Measurements from ENCODE around the gene PAQR7. TPM values are rescaled to one million over a fixed set of nuclear protein-coding genes. Genes with fewer than 3 reads are reported as not detected.

The PAQR7 gene
- total RNA-seq, 1 donor from 2014 or later = 7.3 TPM

- Histone ChIP-seq H3K4me1 (ENCODE audit: control insufficient read depth in 3 of 3, insufficient read depth in 3 of 3, low read length in 3 of 3) (peaks cover under 1 to 1% (median under 1%) of the 10 kb centered on the region in 3 donors), H3K27ac (ENCODE audit: low read depth, low read length) (no peak overlapping the region), H3K36me3 (ENCODE audit: control insufficient read depth in 3 of 3, insufficient read depth in 3 of 3, low read length in 3 of 3) (no peaks in the 10 kb centered on the region), H3K27me3 (ENCODE audit: control insufficient read depth in 3 of 3, insufficient read depth in 3 of 3, low read length in 3 of 3) (no peaks in the 10 kb centered on the region), H3K4me3 (ENCODE audit: low read length in 3 of 3) (no peak overlapping the region), H3K9ac (ENCODE audit: low read depth in 1 of 3, low read length in 3 of 3) (no peak overlapping the region), H3K9me3 (ENCODE audit: control insufficient read depth in 3 of 3, low read length in 3 of 3) (no peaks in the 10 kb centered on the region)
These were observed 14.9 kb upstream of the PAQR7 start for GRCh38 chr1:25890239-25891034.

GRCh38 chr1:25889470-25889869 lies 14.0 kb upstream of the PAQR7 start:
- no peak overlapping the region for H3K27ac ChIP-seq (ENCODE audit: low read depth, low read length)
- H3K27me3 ChIP-seq (ENCODE audit: control insufficient read depth in 3 of 3, insufficient read depth in 3 of 3, low read length in 3 of 3) = no peaks in the 10 kb centered on the region
- H3K9me3 ChIP-seq (ENCODE audit: control insufficient read depth in 3 of 3, low read length in 3 of 3) = no peaks in the 10 kb centered on the region
- H3K36me3 ChIP-seq (ENCODE audit: control insufficient read depth in 3 of 3, insufficient read depth in 3 of 3, low read length in 3 of 3) = no peaks in the 10 kb centered on the region
- H3K4me3 ChIP-seq (ENCODE audit: low read length in 3 of 3) = no peak overlapping the region
- H3K9ac ChIP-seq (ENCODE audit: low read depth in 1 of 3, low read length in 3 of 3) = no peak overlapping the region
- H3K4me1 ChIP-seq (ENCODE audit: control insufficient read depth in 3 of 3, insufficient read depth in 3 of 3, low read length in 3 of 3) = no peaks in the 10 kb centered on the region

- Histone ChIP-seq H3K27ac (ENCODE audit: low read depth, low read length) (no peak overlapping the region), H3K4me3 (ENCODE audit: low read length in 3 of 3) (no peak overlapping the region), H3K9ac (ENCODE audit: low read depth in 1 of 3, low read length in 3 of 3) (no peak overlapping the region), H3K4me1 (ENCODE audit: control insufficient read depth in 3 of 3, insufficient read depth in 3 of 3, low read length in 3 of 3) (no peaks in the 10 kb centered on the region), H3K9me3 (ENCODE audit: control insufficient read depth in 3 of 3, low read length in 3 of 3) (no peaks in the 10 kb centered on the region), H3K27me3 (ENCODE audit: control insufficient read depth in 3 of 3, insufficient read depth in 3 of 3, low read length in 3 of 3) (no peaks in the 10 kb centered on the region), H3K36me3 (ENCODE audit: control insufficient read depth in 3 of 3, insufficient read depth in 3 of 3, low read length in 3 of 3) (no peaks in the 10 kb centered on the region)
These were observed 13.0 kb upstream of the PAQR7 start for GRCh38 chr1:25888426-25888987.

- no peaks in the 10 kb centered on the region for H3K27me3 ChIP-seq (ENCODE audit: control insufficient read depth in 3 of 3, insufficient read depth in 3 of 3, low read length in 3 of 3)
- no peak overlapping the region for H3K27ac ChIP-seq (ENCODE audit: low read depth, low read length)
- H3K4me3 ChIP-seq (ENCODE audit: low read length in 3 of 3) = no peak overlapping the region
- no peaks in the 10 kb centered on the region for H3K9me3 ChIP-seq (ENCODE audit: control insufficient read depth in 3 of 3, low read length in 3 of 3)
- no peaks in the 10 kb centered on the region for H3K4me1 ChIP-seq (ENCODE audit: control insufficient read depth in 3 of 3, insufficient read depth in 3 of 3, low read length in 3 of 3)
- H3K9ac ChIP-seq (ENCODE audit: low read depth in 1 of 3, low read length in 3 of 3) = no peak overlapping the region
- H3K36me3 ChIP-seq (ENCODE audit: control insufficient read depth in 3 of 3, insufficient read depth in 3 of 3, low read length in 3 of 3) = no peaks in the 10 kb centered on the region
These were observed 10.1 kb upstream of the PAQR7 start for GRCh38 chr1:25885602-25886001.

- Histone ChIP-seq H3K4me3 (ENCODE audit: low read length in 3 of 3) (no peak overlapping the region), H3K9ac (ENCODE audit: low read depth in 1 of 3, low read length in 3 of 3) (no peak overlapping the region), H3K27me3 (ENCODE audit: control insufficient read depth in 3 of 3, insufficient read depth in 3 of 3, low read length in 3 of 3) (no peaks in the 10 kb centered on the region), H3K4me1 (ENCODE audit: control insufficient read depth in 3 of 3, insufficient read depth in 3 of 3, low read length in 3 of 3) (peaks cover under 1% of the 10 kb centered on the region in 3 donors), H3K9me3 (ENCODE audit: control insufficient read depth in 3 of 3, low read length in 3 of 3) (no peaks in the 10 kb centered on the region), H3K27ac (ENCODE audit: low read depth, low read length) (no peak overlapping the region), H3K36me3 (ENCODE audit: control insufficient read depth in 3 of 3, insufficient read depth in 3 of 3, low read length in 3 of 3) (no peaks in the 10 kb centered on the region)
These were observed 5.8 kb upstream of the PAQR7 start for GRCh38 chr1:25881266-25881665.

- Histone ChIP-seq H3K4me1 (ENCODE audit: control insufficient read depth in 3 of 3, insufficient read depth in 3 of 3, low read length in 3 of 3) (peaks cover 3% of the 10 kb centered on the region in 3 donors), H3K27ac (ENCODE audit: low read depth, low read length) (no peak overlapping the region)
These were observed 5.0 kb upstream of the PAQR7 start for GRCh38 chr1:25880518-25880917.

GRCh38 chr1:25879675-25880074 lies 4.2 kb upstream of the PAQR7 start:
- H3K9me3 ChIP-seq (ENCODE audit: control insufficient read depth in 3 of 3, low read length in 3 of 3) = no peaks in the 10 kb centered on the region
- H3K4me3 ChIP-seq (ENCODE audit: low read length in 3 of 3) = no peak overlapping the region
- no peak overlapping the region for H3K9ac ChIP-seq (ENCODE audit: low read depth in 1 of 3, low read length in 3 of 3)

More at GRCh38 chr1:25880518-25880917, 5.0 kb upstream of the PAQR7 start:
- no peak overlapping the region for H3K4me3 ChIP-seq (ENCODE audit: low read length in 3 of 3)
- H3K27me3 ChIP-seq (ENCODE audit: control insufficient read depth in 3 of 3, insufficient read depth in 3 of 3, low read length in 3 of 3) = no peaks in the 10 kb centered on the region
- H3K9ac ChIP-seq (ENCODE audit: low read depth in 1 of 3, low read length in 3 of 3) = no peak overlapping the region
- H3K9me3 ChIP-seq (ENCODE audit: control insufficient read depth in 3 of 3, low read length in 3 of 3) = no peaks in the 10 kb centered on the region
- no peaks in the 10 kb centered on the region for H3K36me3 ChIP-seq (ENCODE audit: control insufficient read depth in 3 of 3, insufficient read depth in 3 of 3, low read length in 3 of 3)

GRCh38 chr1:25878690-25879089 lies 3.2 kb upstream of the PAQR7 start:
- Histone ChIP-seq H3K4me3 (ENCODE audit: low read length in 3 of 3) (no peak overlapping the region), H3K9me3 (ENCODE audit: control insufficient read depth in 3 of 3, low read length in 3 of 3) (no peaks in the 10 kb centered on the region), H3K27ac (ENCODE audit: low read depth, low read length) (no peak overlapping the region), H3K36me3 (ENCODE audit: control insufficient read depth in 3 of 3, insufficient read depth in 3 of 3, low read length in 3 of 3) (no peaks in the 10 kb centered on the region), H3K4me1 (ENCODE audit: control insufficient read depth in 3 of 3, insufficient read depth in 3 of 3, low read length in 3 of 3) (peaks cover 8 to 12% (median 11%) of the 10 kb centered on the region in 3 donors), H3K9ac (ENCODE audit: low read depth in 1 of 3, low read length in 3 of 3) (no peak overlapping the region), H3K27me3 (ENCODE audit: control insufficient read depth in 3 of 3, insufficient read depth in 3 of 3, low read length in 3 of 3) (no peaks in the 10 kb centered on the region)

More at GRCh38 chr1:25879675-25880074, 4.2 kb upstream of the PAQR7 start:
- H3K36me3 ChIP-seq (ENCODE audit: control insufficient read depth in 3 of 3, insufficient read depth in 3 of 3, low read length in 3 of 3) = no peaks in the 10 kb centered on the region
- no peaks in the 10 kb centered on the region for H3K27me3 ChIP-seq (ENCODE audit: control insufficient read depth in 3 of 3, insufficient read depth in 3 of 3, low read length in 3 of 3)
- H3K27ac ChIP-seq (ENCODE audit: low read depth, low read length) = no peak overlapping the region
- H3K4me1 ChIP-seq (ENCODE audit: control insufficient read depth in 3 of 3, insufficient read depth in 3 of 3, low read length in 3 of 3) = peaks cover 7 to 8% (median 8%) of the 10 kb centered on the region in 3 donors

GRCh38 chr1:25877155-25877554 lies 1.6 kb upstream of the PAQR7 start:
- Histone ChIP-seq H3K36me3 (ENCODE audit: control insufficient read depth in 3 of 3, insufficient read depth in 3 of 3, low read length in 3 of 3) (no peaks in the 10 kb centered on the region), H3K4me3 (ENCODE audit: low read length in 3 of 3) (no peak overlapping the region), H3K9me3 (ENCODE audit: control insufficient read depth in 3 of 3, low read length in 3 of 3) (no peaks in the 10 kb centered on the region), H3K9ac (ENCODE audit: low read depth in 1 of 3, low read length in 3 of 3) (no peak overlapping the region), H3K27ac (ENCODE audit: low read depth, low read length) (no peak overlapping the region), H3K4me1 (ENCODE audit: control insufficient read depth in 3 of 3, insufficient read depth in 3 of 3, low read length in 3 of 3) (peaks cover 8 to 20% (median 16%) of the 10 kb centered on the region in 3 donors), H3K27me3 (ENCODE audit: control insufficient read depth in 3 of 3, insufficient read depth in 3 of 3, low read length in 3 of 3) (no peaks in the 10 kb centered on the region)

GRCh38 chr1:25876693-25877077 lies 1.2 kb upstream of the PAQR7 start:
- H3K27ac ChIP-seq (ENCODE audit: low read depth, low read length) = no peak overlapping the region
- H3K9me3 ChIP-seq (ENCODE audit: control insufficient read depth in 3 of 3, low read length in 3 of 3) = no peaks in the 10 kb centered on the region
- no peak overlapping the region for H3K9ac ChIP-seq (ENCODE audit: low read depth in 1 of 3, low read length in 3 of 3)

More at GRCh38 chr1:25876693-25877077, 1.2 kb upstream of the PAQR7 start:
- Histone ChIP-seq H3K4me3 (ENCODE audit: low read length in 3 of 3) (no peak overlapping the region), H3K4me1 (ENCODE audit: control insufficient read depth in 3 of 3, insufficient read depth in 3 of 3, low read length in 3 of 3) (peaks cover 11 to 21% (median 20%) of the 10 kb centered on the region in 3 donors), H3K27me3 (ENCODE audit: control insufficient read depth in 3 of 3, insufficient read depth in 3 of 3, low read length in 3 of 3) (no peaks in the 10 kb centered on the region), H3K36me3 (ENCODE audit: control insufficient read depth in 3 of 3, insufficient read depth in 3 of 3, low read length in 3 of 3) (no peaks in the 10 kb centered on the region)
